GM21737 (cell line): ENCODE data around the gene MIF.
"Not testable (repeated sequence)": the region's sequence is repeated elsewhere in the genome, so short reads cannot be mapped to it uniquely, and the experiment has no call there.

Experiments
- ATAC-seq: cut with Tn5 transposase; IDR thresholded peaks from one replicate; pipeline ENCODE4 v1.9.1; 2021; ENCODE audit warnings: mild to moderate bottlenecking, moderate library complexity; ENCODE audit not compliant: unreplicated experiment

The MIF gene

DNA sequence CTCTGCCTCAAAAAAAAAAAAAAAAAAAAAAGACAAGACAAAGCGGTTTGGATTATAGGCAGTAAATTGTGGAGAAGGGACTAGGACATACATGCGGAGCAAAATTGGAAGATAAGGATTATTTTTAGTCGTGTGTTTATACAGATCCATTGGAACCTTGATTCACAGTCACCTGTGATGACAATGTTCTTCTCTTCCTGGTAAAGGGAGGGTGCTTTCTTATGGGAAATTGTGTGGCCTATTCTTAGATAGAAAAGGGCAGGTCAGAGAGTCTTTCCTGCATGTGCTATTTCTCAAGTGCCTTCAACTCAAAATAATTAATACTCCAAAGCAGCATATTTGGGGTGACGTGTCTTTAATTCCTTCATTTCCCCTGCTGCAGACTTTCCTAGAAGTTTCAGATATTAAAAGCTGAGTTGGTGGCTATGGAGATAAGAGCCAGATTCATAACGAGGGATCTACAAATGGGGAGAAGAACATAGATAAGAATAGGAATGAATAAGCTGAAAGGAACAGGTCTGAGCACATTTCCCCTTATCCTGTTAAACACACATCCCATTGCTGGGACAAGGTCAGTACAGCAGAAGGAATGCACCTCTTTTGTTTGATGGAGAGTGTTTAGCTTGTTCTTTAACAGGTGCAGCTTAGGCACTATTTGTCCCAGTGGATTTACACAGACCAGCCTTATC lies 44.3 kb downstream of the MIF start:
- ATAC-seq: no peak

DNA sequence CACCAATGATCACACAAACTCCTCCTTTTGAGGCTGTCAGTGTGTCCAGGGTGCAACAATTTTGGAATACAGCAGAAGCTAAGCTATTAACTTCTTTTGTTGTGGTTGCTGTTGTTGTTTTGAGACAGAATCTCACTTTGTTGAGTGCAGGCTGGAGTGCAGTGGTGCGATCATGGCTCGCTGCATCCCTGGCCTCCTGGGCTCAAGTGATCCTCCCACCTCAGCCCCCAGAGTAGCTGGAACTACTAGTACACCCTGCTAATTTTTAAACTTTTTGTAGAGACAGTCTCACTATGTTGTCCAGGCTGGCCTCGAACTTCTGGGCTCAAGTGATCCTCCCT lies 44.8 kb downstream of the MIF start:
- ATAC-seq: no peak

DNA sequence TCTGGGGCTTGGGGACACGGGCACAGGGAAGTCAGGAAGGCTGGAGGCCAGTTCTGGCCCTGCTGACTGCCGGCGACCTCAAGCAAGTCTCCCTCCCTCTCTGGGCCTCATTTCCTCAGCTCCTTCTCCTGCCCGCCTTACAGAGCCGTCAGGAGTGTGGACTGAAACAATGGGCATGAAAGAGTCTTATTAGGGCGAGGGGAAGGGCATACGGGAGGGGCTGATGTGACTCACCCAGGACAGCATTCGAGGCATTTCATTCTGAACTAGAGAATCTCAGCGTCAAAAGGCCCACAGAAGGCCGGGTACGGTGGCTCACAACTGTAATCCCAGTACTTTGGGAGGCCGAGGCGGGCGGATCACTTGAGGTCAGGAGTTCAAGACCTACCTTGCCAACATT lies 46.0 kb downstream of the MIF start:
- ATAC-seq: not testable (repeated sequence)
